GM10266 (cell line): ENCODE results near the gene SPATS2L.

ENCODE experiments used
- DNase-seq: peaks from one replicate; pipeline ENCODE4 v3.0.0; 2012; ENCODE audit errors: extremely low spot score
- CTCF ChIP-seq: IDR thresholded peaks from 2 replicates; pipeline ENCODE4 v1.5.1; 2012; ENCODE audit warnings: mild to moderate bottlenecking, low read depth; ENCODE audit not compliant: control insufficient read depth, insufficient read depth; ENCODE audit errors: missing control alignments

SPATS2L gene

GRCh38 chr2:200335657-200336056 lies 29.2 kb downstream of the SPATS2L start:
- DNase-seq, result no peak
- TF ChIP-seq CTCF, result no peak

GRCh38 chr2:200336980-200337615 lies 30.6 kb downstream of the SPATS2L start:
- DNase-seq, result no peak
- TF ChIP-seq CTCF, result no peak

GRCh38 chr2:200337621-200338020 lies 31.1 kb downstream of the SPATS2L start:
- TF ChIP-seq CTCF, result no peak
- no peak for DNase-seq

GRCh38 chr2:200338692-200339091 lies 32.2 kb downstream of the SPATS2L start:
- TF ChIP-seq CTCF, result no peak
- no peak for DNase-seq

GRCh38 chr2:200340508-200341224 lies 34.2 kb downstream of the SPATS2L start:
- no peak for DNase-seq
- no peak for TF ChIP-seq CTCF

- no peak for DNase-seq
- TF ChIP-seq CTCF, result no peak
Measured at GRCh38 chr2:200341376-200341775, 34.9 kb downstream of the SPATS2L start.

GRCh38 chr2:200342235-200342634 lies 35.7 kb downstream of the SPATS2L start:
- DNase-seq, result no peak
- TF ChIP-seq CTCF, result no peak
